Activated CD8-positive, alpha-beta memory T cell treated with anti-CD3 and anti-CD28 coated beads for 24 hours (primary cell): ENCODE results near the gene PLD5.
"Not testable (repeated sequence)": the region's sequence is repeated elsewhere in the genome, so short reads cannot be mapped to it uniquely, and the experiment has no call there.

Experiments
- DNase-seq: peaks from one replicate; pipeline ENCODE4 v3.0.0-alpha.2; 2020

PLD5 gene

GRCh38 chr1:242477944-242478343, 46.6 kb downstream of the PLD5 start:
- no peak for DNase-seq

GRCh38 chr1:242470774-242471173, 53.7 kb downstream of the PLD5 start:
- no peak for DNase-seq

GRCh38 chr1:242468784-242469183, 55.7 kb downstream of the PLD5 start:
- no peak for DNase-seq

- DNase-seq, result no peak
Observed at GRCh38 chr1:242467556-242468145, 56.8 kb downstream of the PLD5 start.

- DNase-seq, result no peak
Observed at GRCh38 chr1:242462867-242463266, 61.6 kb downstream of the PLD5 start.

- not testable (repeated sequence) for DNase-seq
Observed at GRCh38 chr1:242459740-242460139, 64.8 kb downstream of the PLD5 start.

- no peak for DNase-seq
Observed at GRCh38 chr1:242456726-242457269, 67.7 kb downstream of the PLD5 start.

- no peak for DNase-seq
Observed at GRCh38 chr1:242455052-242455361, 69.5 kb downstream of the PLD5 start.

GRCh38 chr1:242454262-242455051, 70.0 kb downstream of the PLD5 start:
- DNase-seq, result no peak

- no peak for DNase-seq
Observed at GRCh38 chr1:242452573-242452972, 71.9 kb downstream of the PLD5 start.

GRCh38 chr1:242449661-242450060, 74.8 kb downstream of the PLD5 start:
- no peak for DNase-seq

- DNase-seq, result no peak
Observed at GRCh38 chr1:242448910-242449645, 75.4 kb downstream of the PLD5 start.

- DNase-seq, result no peak
Observed at GRCh38 chr1:242447689-242448088, 76.8 kb downstream of the PLD5 start.

GRCh38 chr1:242440757-242441156, 83.7 kb downstream of the PLD5 start:
- DNase-seq, result no peak

GRCh38 chr1:242435200-242435599, 89.3 kb downstream of the PLD5 start:
- DNase-seq, result no peak

GRCh38 chr1:242432491-242433095, 91.9 kb downstream of the PLD5 start:
- no peak for DNase-seq

GRCh38 chr1:242431786-242432185, 92.7 kb downstream of the PLD5 start:
- DNase-seq, result no peak

GRCh38 chr1:242430956-242431355, 93.5 kb downstream of the PLD5 start:
- no peak for DNase-seq

GRCh38 chr1:242428399-242429190, 95.9 kb downstream of the PLD5 start:
- DNase-seq, result no peak

GRCh38 chr1:242427519-242427918, 97.0 kb downstream of the PLD5 start:
- no peak for DNase-seq

GRCh38 chr1:242426271-242426905, 98.1 kb downstream of the PLD5 start:
- no peak for DNase-seq

- no peak for DNase-seq
Observed at GRCh38 chr1:242425232-242425631, 99.3 kb downstream of the PLD5 start.
